ENCODE results near the gene LIPJ. TPM values are rescaled to one million over a fixed set of nuclear protein-coding genes. Genes with fewer than 3 reads are reported as not detected.

LIPJ gene
- total and polyA plus RNA-seq, 7 donors, result 0.16 to 1.2 (median 0.36) TPM; not detected in 4

GRCh38 chr10:88608052-88608732, 21.6 kb downstream of the LIPJ start:
- H3K9me3 ChIP-seq, result no peaks in the 10 kb centered on the region
- intact Hi-C loops (cut with DNase I), result no loop called here

GRCh38 chr10:88608780-88609179, 22.2 kb downstream of the LIPJ start:
- Histone ChIP-seq H3K27ac (no peak overlapping the region), H3K36me3 (no peaks in the 10 kb centered on the region), H3K27me3 (no peaks in the 10 kb centered on the region), H3K4me1 (no peaks in the 10 kb centered on the region), H3K4me3 (no peak overlapping the region), H3K9me3 (no peaks in the 10 kb centered on the region)
- no peak for DNase-seq
- TF ChIP-seq POLR2A (IDR thresholded peaks at IDR 0.05), result no peak
- no peak for TF ChIP-seq CTCF (IDR thresholded peaks at IDR 0.05)
- no peak for TF ChIP-seq POLR2AphosphoS5 (IDR thresholded peaks at IDR 0.05)
- no peak for TF ChIP-seq EP300 (IDR thresholded peaks at IDR 0.05)
- intact Hi-C loops (cut with DNase I), result no loop called here
- WGBS, 2 donors, result 90 to 91% methylated on average over 2 of the region's 2 CpGs

More at GRCh38 chr10:88608052-88608732, 21.6 kb downstream of the LIPJ start:
- Histone ChIP-seq H3K4me3 (no peak overlapping the region), H3K27ac (no peak overlapping the region), H3K27me3 (no peaks in the 10 kb centered on the region), H3K36me3 (no peaks in the 10 kb centered on the region), H3K4me1 (no peaks in the 10 kb centered on the region)
- 86 to 90% methylated on average over 6 of the region's 6 CpGs for WGBS, 2 donors
- DNase-seq, result no peak
- TF ChIP-seq POLR2A (IDR thresholded peaks at IDR 0.05) (no peak), EP300 (IDR thresholded peaks at IDR 0.05) (no peak), CTCF (IDR thresholded peaks at IDR 0.05) (no peak), POLR2AphosphoS5 (IDR thresholded peaks at IDR 0.05) (no peak)

- Histone ChIP-seq H3K4me1 (no peaks in the 10 kb centered on the region), H3K36me3 (no peaks in the 10 kb centered on the region), H3K9me3 (no peaks in the 10 kb centered on the region), H3K27me3 (no peaks in the 10 kb centered on the region), H3K27ac (no peak overlapping the region), H3K4me3 (no peak overlapping the region)
- peak; percentile 63 for DNase-seq
- 88 to 90% methylated on average over 18 of the region's 18 CpGs for WGBS, 2 donors
- TF ChIP-seq CTCF (IDR thresholded peaks at IDR 0.05) (no peak), POLR2A (IDR thresholded peaks at IDR 0.05) (no peak), POLR2AphosphoS5 (IDR thresholded peaks at IDR 0.05) (no peak), EP300 (IDR thresholded peaks at IDR 0.05) (no peak)
- intact Hi-C loops (cut with DNase I), result loop anchor here (1.0 kb wide), 1 partner anchor 8 kb away; no protein-coding TSS in a partner anchor
These were observed 29.9 kb downstream of the LIPJ start for GRCh38 chr10:88616250-88616977.

GRCh38 chr10:88617772-88618300, 31.3 kb downstream of the LIPJ start:
- H3K27me3 ChIP-seq, result no peaks in the 10 kb centered on the region
- no peak overlapping the region for H3K4me3 ChIP-seq
- intact Hi-C loops (cut with DNase I), result no loop called here
- TF ChIP-seq POLR2AphosphoS5 (IDR thresholded peaks at IDR 0.05) (no peak), EP300 (IDR thresholded peaks at IDR 0.05) (no peak), CTCF (IDR thresholded peaks at IDR 0.05) (no peak), POLR2A (IDR thresholded peaks at IDR 0.05) (no peak)
- H3K36me3 ChIP-seq, result no peaks in the 10 kb centered on the region
- no peak for DNase-seq
- H3K9me3 ChIP-seq, result no peaks in the 10 kb centered on the region
- no peak overlapping the region for H3K27ac ChIP-seq
- 88 to 93% methylated on average over 1 of the region's 1 CpG for WGBS, 2 donors
- no peaks in the 10 kb centered on the region for H3K4me1 ChIP-seq

Data from sigmoid colon (tissue), 7 donors.